Measurements from ENCODE around the gene RELB. TPM values are rescaled to one million over a fixed set of nuclear protein-coding genes. Genes with fewer than 3 reads are reported as not detected.

Gene RELB
- total and polyA plus RNA-seq, 8 donors: 8.3 to 33.5 (median 17.5) TPM

GRCh38 chr19:44972802-44973201, 28.5 kb upstream of the RELB start:
- Histone ChIP-seq H3K27me3 (no peaks in the 10 kb centered on the region), H3K4me3 (no peak overlapping the region), H3K36me3 (peaks cover 5 to 44% (median 30%) of the 10 kb centered on the region in 3 donors), H3K27ac (no peak overlapping the region), H3K9me3 (no peaks in the 10 kb centered on the region), H3K4me1 (no peaks in the 10 kb centered on the region)
- no peak for TF ChIP-seq CTCF (IDR thresholded peaks at IDR 0.05)
- intact Hi-C loops (cut with DNase I): no loop called here
- WGBS, 2 donors: 89 to 90% methylated on average over 13 of the region's 13 CpGs
- ATAC-seq: no peak
- FAIRE-seq: no peak
- no peak for DNase-seq

- H3K27me3 ChIP-seq: no peaks in the 10 kb centered on the region
- FAIRE-seq: no peak
- no peak for DNase-seq
- H3K4me3 ChIP-seq: no peak overlapping the region
- H3K9me3 ChIP-seq: no peaks in the 10 kb centered on the region
- no peaks in the 10 kb centered on the region for H3K4me1 ChIP-seq
- 91 to 92% methylated on average over 21 of the region's 21 CpGs for WGBS, 2 donors
- no peak overlapping the region for H3K27ac ChIP-seq
- peaks cover 7 to 50% (median 32%) of the 10 kb centered on the region in 3 donors for H3K36me3 ChIP-seq
- intact Hi-C loops (cut with DNase I): no loop called here
- ATAC-seq: no peak
- no peak for TF ChIP-seq CTCF (IDR thresholded peaks at IDR 0.05)
These were observed 27.1 kb upstream of the RELB start for GRCh38 chr19:44973982-44974735.

GRCh38 chr19:44974857-44975256, 26.4 kb upstream of the RELB start:
- Histone ChIP-seq H3K27ac (no peak overlapping the region), H3K36me3 (peaks cover 7 to 55% (median 38%) of the 10 kb centered on the region in 3 donors), H3K4me3 (no peak overlapping the region), H3K27me3 (no peaks in the 10 kb centered on the region), H3K9me3 (no peaks in the 10 kb centered on the region), H3K4me1 (no peaks in the 10 kb centered on the region)
- DNase-seq: no peak
- intact Hi-C loops (cut with DNase I): no loop called here
- ATAC-seq: no peak
- FAIRE-seq: no peak
- no peak for TF ChIP-seq CTCF (IDR thresholded peaks at IDR 0.05)
- 75 to 79% methylated on average over 5 of the region's 5 CpGs for WGBS, 2 donors

- FAIRE-seq: no peak
- intact Hi-C loops (cut with DNase I): no loop called here
These were observed 25.8 kb upstream of the RELB start for GRCh38 chr19:44975444-44975843.

More at GRCh38 chr19:44975444-44975843, 25.8 kb upstream of the RELB start:
- WGBS, 2 donors: 95 to 98% methylated on average over 4 of the region's 4 CpGs
- no peak for DNase-seq
- Histone ChIP-seq H3K4me1 (no peaks in the 10 kb centered on the region), H3K4me3 (no peak overlapping the region), H3K27me3 (no peaks in the 10 kb centered on the region), H3K36me3 (peaks cover 7 to 58% (median 38%) of the 10 kb centered on the region in 3 donors), H3K9me3 (no peaks in the 10 kb centered on the region), H3K27ac (no peak overlapping the region)
- TF ChIP-seq CTCF (IDR thresholded peaks at IDR 0.05): no peak
- no peak for ATAC-seq

Measured in pancreas (tissue), 10 donors.